Melanocyte of skin (primary cell): Measurements from ENCODE around the gene SREK1. TPM values are rescaled to one million over a fixed set of nuclear protein-coding genes. Genes with fewer than 3 reads are reported as not detected.

Source experiments
- total RNA-seq, 2 donors: library from RNA; depleted of rRNA; stranded (reverse); fragments of >200 nt; gene quantifications; 2 replicates each; pipeline ENCODE4 v1.2.3, GENCODE V29; 2012

The SREK1 gene, protein sequence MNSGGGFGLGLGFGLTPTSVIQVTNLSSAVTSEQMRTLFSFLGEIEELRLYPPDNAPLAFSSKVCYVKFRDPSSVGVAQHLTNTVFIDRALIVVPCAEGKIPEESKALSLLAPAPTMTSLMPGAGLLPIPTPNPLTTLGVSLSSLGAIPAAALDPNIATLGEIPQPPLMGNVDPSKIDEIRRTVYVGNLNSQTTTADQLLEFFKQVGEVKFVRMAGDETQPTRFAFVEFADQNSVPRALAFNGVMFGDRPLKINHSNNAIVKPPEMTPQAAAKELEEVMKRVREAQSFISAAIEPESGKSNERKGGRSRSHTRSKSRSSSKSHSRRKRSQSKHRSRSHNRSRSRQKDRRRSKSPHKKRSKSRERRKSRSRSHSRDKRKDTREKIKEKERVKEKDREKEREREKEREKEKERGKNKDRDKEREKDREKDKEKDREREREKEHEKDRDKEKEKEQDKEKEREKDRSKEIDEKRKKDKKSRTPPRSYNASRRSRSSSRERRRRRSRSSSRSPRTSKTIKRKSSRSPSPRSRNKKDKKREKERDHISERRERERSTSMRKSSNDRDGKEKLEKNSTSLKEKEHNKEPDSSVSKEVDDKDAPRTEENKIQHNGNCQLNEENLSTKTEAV
- 10 to 100 TPM; 48.0 to 49.2 TPM for total RNA-seq

DNA sequence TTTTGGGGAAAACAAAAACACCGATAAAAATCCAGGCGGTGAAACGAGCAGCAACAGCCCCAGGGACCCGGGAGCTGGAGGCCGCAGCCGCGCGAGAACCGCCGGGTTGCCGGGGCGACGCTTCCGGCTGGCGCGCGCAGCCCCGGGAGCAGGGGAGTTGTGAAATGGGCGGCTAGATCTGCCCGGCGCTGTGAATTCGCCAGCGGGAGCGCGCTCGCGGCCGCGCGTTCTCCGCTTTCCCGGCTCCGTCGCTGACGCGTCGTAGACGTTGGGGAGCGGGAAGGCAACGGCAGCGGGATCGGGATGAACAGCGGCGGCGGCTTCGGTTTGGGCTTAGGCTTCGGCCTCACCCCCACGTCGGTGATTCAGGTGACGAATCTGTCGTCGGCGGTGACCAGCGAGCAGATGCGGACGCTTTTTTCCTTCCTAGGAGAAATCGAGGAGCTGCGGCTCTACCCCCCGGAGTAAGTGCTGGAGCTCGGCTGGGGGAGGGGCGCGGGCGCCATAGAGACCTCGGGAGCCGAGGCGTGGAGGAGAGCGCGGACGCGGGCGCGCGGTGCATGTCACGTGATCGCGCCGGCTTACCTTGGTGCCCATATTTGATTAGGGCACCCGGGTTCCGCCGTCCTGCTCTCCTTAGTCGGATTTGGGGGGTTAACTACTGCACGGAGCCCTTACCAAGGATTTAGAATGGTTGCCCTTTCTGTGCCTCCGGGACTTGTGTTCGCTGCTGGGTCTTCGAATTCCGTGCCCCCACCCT, at the start of gene SREK1:
Gene SREK1, plus strand, starts transcription at position 227 of the 760 bp plus-strand sequence. Its CDS starts 77 bp downstream, at position 304.

Other genes starting within 250 kb of the SREK1 start
- 10 to 100 TPM; 64.9 to 78.5 TPM for gene ERBIN, start 217.7 kb upstream of the SREK1 start, total RNA-seq